Activated CD4-positive, CD25-positive, alpha-beta regulatory T cell treated with anti-CD3 and anti-CD28 coated beads, Interleukin-2, amount 50 U/mL, for 24 hours (primary cell): Measurements from ENCODE around the gene TRDN.
"Not testable (repeated sequence)": the region's sequence is repeated elsewhere in the genome, so short reads cannot be mapped to it uniquely, and the experiment has no call there.

Experiments
- ATAC-seq, 2 donors: fragments of 150-1000 bp; cut with Tn5 transposase; one replicate each; pipeline ENCODE4 v1.10.0; 2021; ENCODE audit warnings: mild to moderate bottlenecking in 1 of 2, moderate library complexity in 1 of 2

Gene TRDN

GRCh38 chr6:123629258-123629941, 7.3 kb downstream of the TRDN start:
- no peak for ATAC-seq

GRCh38 chr6:123625696-123626095, 11.1 kb downstream of the TRDN start:
- no peak for ATAC-seq

GRCh38 chr6:123622780-123623179, 14.0 kb downstream of the TRDN start:
- ATAC-seq = no peak

- no peak for ATAC-seq
Observed at GRCh38 chr6:123619156-123619555, 17.6 kb downstream of the TRDN start.

- ATAC-seq = no peak
Observed at GRCh38 chr6:123616942-123617341, 19.8 kb downstream of the TRDN start.

GRCh38 chr6:123616016-123616415, 20.7 kb downstream of the TRDN start:
- ATAC-seq = no peak

- no peak for ATAC-seq
Observed at GRCh38 chr6:123610779-123611178, 26.0 kb downstream of the TRDN start.

GRCh38 chr6:123604067-123604466, 32.7 kb downstream of the TRDN start:
- no peak for ATAC-seq

- ATAC-seq = no peak
Observed at GRCh38 chr6:123598011-123598410, 38.7 kb downstream of the TRDN start.

GRCh38 chr6:123594776-123595175, 42.0 kb downstream of the TRDN start:
- no peak for ATAC-seq

GRCh38 chr6:123592426-123592825, 44.3 kb downstream of the TRDN start:
- no peak for ATAC-seq

GRCh38 chr6:123589973-123590372, 46.8 kb downstream of the TRDN start:
- ATAC-seq = no peak

GRCh38 chr6:123589317-123589716, 47.4 kb downstream of the TRDN start:
- ATAC-seq = no peak

- ATAC-seq = no peak
Observed at GRCh38 chr6:123588546-123588895, 48.2 kb downstream of the TRDN start.

- ATAC-seq = no peak
Observed at GRCh38 chr6:123587838-123588545, 48.8 kb downstream of the TRDN start.

- ATAC-seq = not testable (repeated sequence)
Observed at GRCh38 chr6:123587407-123587806, 49.3 kb downstream of the TRDN start.

GRCh38 chr6:123580331-123580730, 56.4 kb downstream of the TRDN start:
- ATAC-seq = no peak

- no peak for ATAC-seq
Observed at GRCh38 chr6:123575188-123575587, 61.6 kb downstream of the TRDN start.

GRCh38 chr6:123570813-123571684, 65.7 kb downstream of the TRDN start:
- no peak for ATAC-seq

- no peak for ATAC-seq
Observed at GRCh38 chr6:123569575-123569974, 67.2 kb downstream of the TRDN start.

GRCh38 chr6:123565529-123565928, 71.2 kb downstream of the TRDN start:
- no peak for ATAC-seq

GRCh38 chr6:123564361-123564760, 72.4 kb downstream of the TRDN start:
- ATAC-seq = no peak

- ATAC-seq = no peak
Observed at GRCh38 chr6:123562677-123563076, 74.1 kb downstream of the TRDN start.

GRCh38 chr6:123562264-123562663, 74.5 kb downstream of the TRDN start:
- no peak for ATAC-seq
